NCI-H82 treated with DMSO at 0.1 percent for 48 hours (cell line): Measurements from ENCODE around the gene PTPN13.

Source experiments
- DNase-seq: peaks from one replicate; lab custom pipeline; 2025; ENCODE audit not compliant: unreplicated experiment; lab: John Stamatoyannopoulos, UW

The PTPN13 gene

GRCh38 chr4:86586626-86587380 lies 7.3 kb upstream of the PTPN13 start:
- DNase-seq: no peak

GRCh38 chr4:86587381-86588140 lies 6.6 kb upstream of the PTPN13 start:
- DNase-seq: no peak

- no peak for DNase-seq
Measured at GRCh38 chr4:86592553-86593249, 1.4 kb upstream of the PTPN13 start.

- DNase-seq: peak; percentile 32
Measured at GRCh38 chr4:86594559-86595425, 677 bp downstream of the PTPN13 start.

DNA sequence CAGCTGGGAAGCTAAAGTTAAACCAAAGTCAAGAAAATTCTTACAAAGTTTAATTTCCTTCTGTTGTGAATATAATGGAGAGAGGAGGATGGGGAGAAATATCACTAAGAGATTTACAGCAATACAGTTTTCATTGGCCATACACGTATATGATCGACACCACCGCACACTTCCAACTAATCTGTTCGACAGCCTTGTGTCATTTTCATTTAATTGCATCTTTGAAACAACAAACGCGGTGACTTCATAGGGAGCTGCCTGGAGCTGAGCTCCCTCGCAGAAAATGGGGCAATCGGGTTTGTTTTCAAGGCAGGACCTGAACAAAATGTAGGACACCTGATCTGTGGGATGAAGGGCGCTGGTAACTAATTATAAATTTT lies 1.3 kb downstream of the PTPN13 start:
- no peak for DNase-seq

- no peak for DNase-seq
Measured at GRCh38 chr4:86596807-86597206, 2.7 kb downstream of the PTPN13 start.

DNA sequence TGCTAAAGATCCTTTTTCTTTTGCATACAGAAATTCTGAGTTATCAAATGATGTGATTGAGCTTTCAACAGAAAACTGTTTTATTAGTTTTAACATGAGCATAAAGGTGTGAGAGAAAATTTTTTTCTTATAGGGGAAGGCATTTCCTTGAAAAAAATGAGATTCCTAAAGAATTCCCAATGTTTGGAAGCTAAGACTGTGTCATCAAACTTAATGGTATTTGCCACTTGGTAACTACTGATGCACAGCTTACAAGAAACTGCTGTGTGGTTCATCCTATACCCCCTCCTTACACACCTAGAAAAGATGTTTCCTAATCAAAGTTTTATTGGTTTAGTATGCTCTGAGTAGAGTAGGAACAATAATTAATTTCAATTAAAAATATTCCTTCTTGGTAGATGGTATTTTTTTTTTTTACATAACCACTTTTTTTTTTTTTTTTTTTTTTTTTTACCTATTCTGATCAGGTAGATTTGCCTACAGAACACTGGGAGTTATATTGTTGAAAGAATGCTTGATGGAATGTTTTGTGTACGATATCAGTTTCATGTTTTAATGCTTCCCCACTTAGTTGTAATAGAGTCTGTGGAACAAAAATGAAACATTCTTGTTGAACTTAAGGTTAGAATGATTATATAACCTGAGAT lies 6.0 kb downstream of the PTPN13 start:
- DNase-seq: peak; percentile 18

DNA sequence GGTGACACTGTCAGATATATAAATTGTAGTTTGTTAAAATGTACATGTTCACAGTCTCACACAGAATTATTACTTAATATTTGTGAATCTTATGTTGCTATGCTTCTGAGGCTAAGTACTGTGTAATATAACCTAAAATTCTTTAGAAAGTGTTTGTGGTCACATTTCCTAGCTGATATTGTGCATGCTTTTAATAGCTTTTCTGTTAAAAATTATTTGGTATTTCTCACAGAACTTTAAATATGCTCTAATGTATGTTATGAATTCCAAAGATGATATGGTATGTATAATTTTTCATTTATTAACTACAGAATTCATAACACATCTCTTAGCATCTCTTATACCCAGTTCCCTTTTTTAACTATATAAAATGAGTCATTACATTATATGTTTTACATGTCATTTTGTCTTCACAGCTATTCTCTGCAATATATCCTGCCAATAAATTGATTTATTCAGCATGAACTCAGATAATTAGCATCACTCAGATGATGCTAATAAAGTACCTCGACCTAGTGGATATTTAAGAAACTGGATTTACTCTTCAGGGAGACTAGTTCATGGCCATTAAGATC lies 9.3 kb downstream of the PTPN13 start:
- no peak for DNase-seq

- DNase-seq: no peak
Measured at GRCh38 chr4:86606809-86607208, 12.7 kb downstream of the PTPN13 start.

DNA sequence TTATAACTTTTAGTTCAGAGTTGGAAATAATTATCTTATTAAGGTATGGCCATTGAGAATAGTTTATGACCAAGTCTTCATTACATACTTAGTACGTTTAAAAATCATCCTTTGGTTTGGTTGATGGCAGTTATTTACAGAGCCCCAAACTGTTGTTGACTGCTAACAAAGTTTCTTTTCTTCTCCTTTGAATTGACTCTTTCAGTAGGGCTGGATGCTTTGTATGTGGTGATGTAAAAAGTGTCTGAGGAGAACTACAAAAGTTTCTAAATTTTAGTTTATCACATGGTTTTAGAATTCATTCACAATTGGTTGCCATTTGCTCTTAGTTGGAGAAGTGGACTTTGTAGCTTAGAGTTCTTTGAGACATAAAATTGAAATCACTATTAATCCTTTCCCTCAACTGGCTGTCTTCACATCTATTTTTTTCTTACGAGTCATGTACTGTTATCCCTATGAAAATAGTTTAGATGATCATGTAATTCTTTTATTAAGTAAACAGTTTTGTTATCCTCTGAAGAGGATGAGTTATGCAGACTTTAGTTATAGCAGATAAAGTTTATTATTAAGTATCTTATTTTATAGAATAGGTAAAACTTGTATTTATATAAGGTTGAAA lies 14.8 kb downstream of the PTPN13 start:
- no peak for DNase-seq

DNA sequence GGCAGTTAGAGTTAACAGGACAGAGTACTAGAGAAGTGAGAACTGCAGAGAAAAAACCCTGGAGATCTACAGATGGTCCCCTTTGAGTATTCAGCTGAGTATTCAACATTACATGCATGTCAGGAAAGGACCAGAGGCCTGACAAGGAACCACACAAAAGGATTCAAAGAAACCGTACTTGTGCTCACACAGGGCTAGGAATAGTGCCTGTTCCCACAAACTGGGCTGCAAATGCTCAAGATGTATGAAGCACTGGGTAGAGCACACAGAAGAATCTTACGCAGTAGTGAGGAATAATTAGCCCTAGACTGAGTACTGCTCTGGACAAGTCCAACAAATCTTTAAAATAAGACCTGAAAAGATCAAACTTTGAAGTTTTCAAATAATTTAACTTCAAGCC lies 17.6 kb downstream of the PTPN13 start:
- peak; percentile 18 for DNase-seq

DNA sequence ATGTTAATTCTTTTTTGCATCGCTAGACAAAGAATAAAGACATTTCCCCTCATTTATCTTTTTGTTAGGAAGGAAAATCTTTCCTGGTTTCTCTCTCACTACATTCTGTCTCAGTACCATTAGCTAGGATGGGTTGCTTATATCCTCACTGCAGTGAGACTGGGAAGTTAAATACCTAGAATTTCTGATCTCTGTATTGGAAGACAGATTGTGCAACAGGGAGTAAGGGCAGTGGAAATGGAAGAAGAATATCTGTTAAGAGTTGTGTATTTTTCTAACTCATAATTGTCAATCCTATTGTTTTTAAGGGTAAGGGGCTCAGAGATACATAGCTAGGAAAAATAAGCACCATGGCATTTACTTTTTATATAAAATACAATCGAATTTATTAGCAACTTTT lies 19.6 kb downstream of the PTPN13 start:
- no peak for DNase-seq

- DNase-seq: peak; percentile 51
Measured at GRCh38 chr4:86614865-86615264, 20.8 kb downstream of the PTPN13 start.

GRCh38 chr4:86615501-86615900 lies 21.4 kb downstream of the PTPN13 start:
- peak; percentile 88 for DNase-seq

GRCh38 chr4:86619656-86620055 lies 25.5 kb downstream of the PTPN13 start:
- no peak for DNase-seq

DNA sequence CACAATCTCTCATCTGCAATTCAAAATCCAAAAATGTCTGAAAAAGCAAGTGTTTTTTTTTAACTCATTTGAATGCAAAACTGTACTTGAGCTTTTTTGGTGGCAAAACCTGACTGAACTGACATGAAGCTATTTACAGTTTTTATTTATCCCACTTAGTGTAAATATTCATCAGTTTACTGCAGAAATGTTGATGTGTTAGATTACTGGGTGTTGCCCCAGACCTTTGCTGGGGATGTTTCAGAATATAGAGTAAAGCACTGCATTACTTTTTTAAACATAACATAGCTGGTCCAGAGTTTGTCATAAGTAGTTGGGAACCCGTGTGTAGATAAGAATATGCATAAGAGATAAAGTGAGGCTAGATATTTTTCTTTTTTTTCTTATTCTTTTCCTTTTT lies 27.3 kb downstream of the PTPN13 start:
- no peak for DNase-seq

GRCh38 chr4:86626066-86626465 lies 32.0 kb downstream of the PTPN13 start:
- DNase-seq: no peak

GRCh38 chr4:86627462-86628135 lies 33.5 kb downstream of the PTPN13 start:
- DNase-seq: no peak

DNA sequence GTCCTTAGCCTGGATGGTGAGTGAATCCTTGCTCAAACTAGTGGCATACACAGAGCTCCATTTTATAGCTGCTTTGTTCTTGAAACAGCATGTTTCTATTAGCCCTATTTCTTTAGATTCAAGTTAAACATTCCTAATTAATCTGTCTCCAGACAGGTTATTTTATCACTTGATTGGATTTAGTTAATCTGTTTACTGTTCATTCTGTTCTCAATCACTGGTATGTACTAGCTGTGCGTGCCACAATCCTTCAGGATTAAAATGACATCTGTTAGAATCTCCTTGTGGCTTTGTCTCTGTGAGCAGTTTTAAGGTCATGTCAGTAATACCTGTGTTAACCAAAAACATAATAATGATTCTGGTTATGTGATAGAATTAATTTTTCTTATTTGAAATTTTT lies 36.5 kb downstream of the PTPN13 start:
- peak; percentile 92 for DNase-seq
